NCI-H510A (cell line): ENCODE results near the gene NLN.

Source experiments
- DNase-seq: peaks from one replicate; lab custom pipeline; 2025; lab: John Stamatoyannopoulos, UW

NLN gene

GRCh38 chr5:65873181-65873750 is 151.3 kb downstream of the NLN start:
- DNase-seq = no peak

GRCh38 chr5:65874241-65874640 is 152.2 kb downstream of the NLN start:
- DNase-seq = no peak

GRCh38 chr5:65876496-65876895 is 154.5 kb downstream of the NLN start:
- DNase-seq = no peak

GRCh38 chr5:65876970-65877369 is 155.0 kb downstream of the NLN start:
- DNase-seq = no peak
